Measurements from ENCODE around the gene ZNF215.

DNA sequence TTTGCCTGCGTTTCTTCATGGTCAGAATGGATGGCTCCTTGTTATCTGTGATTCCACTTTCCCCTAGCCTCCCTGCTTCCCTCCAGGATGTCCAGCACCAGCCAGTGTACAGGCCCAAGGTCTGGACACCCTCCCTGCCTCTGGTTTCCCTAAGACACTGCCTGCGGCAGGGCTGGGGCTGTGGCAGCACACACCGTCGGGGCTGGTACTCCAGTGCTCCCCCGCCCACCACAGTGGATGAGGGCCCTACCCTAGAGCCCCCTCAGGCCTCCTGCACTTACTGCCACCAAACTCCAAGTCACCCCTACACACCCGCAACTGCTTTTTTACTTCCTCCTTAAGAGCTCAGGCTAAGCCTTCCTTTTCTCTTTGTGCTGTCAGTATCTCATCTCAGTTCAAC, 65.0 kb downstream of the ZNF215 start:
- TF ChIP-seq SP1 (IDR thresholded peaks at IDR 0.05) (no peak), YY1 (IDR thresholded peaks at IDR 0.05) (no peak), RXRA (IDR thresholded peaks at IDR 0.05) (no peak), RAD21 (IDR thresholded peaks at IDR 0.05) (no peak), FOXA1 (IDR thresholded peaks at IDR 0.05) (no peak), EGR1 (IDR thresholded peaks at IDR 0.05; ENCODE audit: low read depth in 2 of 2) (no peak)
- TF ChIP-seq, protein P1, sequence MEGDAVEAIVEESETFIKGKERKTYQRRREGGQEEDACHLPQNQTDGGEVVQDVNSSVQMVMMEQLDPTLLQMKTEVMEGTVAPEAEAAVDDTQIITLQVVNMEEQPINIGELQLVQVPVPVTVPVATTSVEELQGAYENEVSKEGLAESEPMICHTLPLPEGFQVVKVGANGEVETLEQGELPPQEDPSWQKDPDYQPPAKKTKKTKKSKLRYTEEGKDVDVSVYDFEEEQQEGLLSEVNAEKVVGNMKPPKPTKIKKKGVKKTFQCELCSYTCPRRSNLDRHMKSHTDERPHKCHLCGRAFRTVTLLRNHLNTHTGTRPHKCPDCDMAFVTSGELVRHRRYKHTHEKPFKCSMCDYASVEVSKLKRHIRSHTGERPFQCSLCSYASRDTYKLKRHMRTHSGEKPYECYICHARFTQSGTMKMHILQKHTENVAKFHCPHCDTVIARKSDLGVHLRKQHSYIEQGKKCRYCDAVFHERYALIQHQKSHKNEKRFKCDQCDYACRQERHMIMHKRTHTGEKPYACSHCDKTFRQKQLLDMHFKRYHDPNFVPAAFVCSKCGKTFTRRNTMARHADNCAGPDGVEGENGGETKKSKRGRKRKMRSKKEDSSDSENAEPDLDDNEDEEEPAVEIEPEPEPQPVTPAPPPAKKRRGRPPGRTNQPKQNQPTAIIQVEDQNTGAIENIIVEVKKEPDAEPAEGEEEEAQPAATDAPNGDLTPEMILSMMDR (IDR thresholded peaks at IDR 0.05; ENCODE audit: low read depth, low read length, missing input control), result no peak
- TF ChIP-seq, protein P2, sequence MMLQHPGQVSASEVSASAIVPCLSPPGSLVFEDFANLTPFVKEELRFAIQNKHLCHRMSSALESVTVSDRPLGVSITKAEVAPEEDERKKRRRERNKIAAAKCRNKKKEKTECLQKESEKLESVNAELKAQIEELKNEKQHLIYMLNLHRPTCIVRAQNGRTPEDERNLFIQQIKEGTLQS (IDR thresholded peaks at IDR 0.05), result no peak
- TF ChIP-seq, protein P3, sequence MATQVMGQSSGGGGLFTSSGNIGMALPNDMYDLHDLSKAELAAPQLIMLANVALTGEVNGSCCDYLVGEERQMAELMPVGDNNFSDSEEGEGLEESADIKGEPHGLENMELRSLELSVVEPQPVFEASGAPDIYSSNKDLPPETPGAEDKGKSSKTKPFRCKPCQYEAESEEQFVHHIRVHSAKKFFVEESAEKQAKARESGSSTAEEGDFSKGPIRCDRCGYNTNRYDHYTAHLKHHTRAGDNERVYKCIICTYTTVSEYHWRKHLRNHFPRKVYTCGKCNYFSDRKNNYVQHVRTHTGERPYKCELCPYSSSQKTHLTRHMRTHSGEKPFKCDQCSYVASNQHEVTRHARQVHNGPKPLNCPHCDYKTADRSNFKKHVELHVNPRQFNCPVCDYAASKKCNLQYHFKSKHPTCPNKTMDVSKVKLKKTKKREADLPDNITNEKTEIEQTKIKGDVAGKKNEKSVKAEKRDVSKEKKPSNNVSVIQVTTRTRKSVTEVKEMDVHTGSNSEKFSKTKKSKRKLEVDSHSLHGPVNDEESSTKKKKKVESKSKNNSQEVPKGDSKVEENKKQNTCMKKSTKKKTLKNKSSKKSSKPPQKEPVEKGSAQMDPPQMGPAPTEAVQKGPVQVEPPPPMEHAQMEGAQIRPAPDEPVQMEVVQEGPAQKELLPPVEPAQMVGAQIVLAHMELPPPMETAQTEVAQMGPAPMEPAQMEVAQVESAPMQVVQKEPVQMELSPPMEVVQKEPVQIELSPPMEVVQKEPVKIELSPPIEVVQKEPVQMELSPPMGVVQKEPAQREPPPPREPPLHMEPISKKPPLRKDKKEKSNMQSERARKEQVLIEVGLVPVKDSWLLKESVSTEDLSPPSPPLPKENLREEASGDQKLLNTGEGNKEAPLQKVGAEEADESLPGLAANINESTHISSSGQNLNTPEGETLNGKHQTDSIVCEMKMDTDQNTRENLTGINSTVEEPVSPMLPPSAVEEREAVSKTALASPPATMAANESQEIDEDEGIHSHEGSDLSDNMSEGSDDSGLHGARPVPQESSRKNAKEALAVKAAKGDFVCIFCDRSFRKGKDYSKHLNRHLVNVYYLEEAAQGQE (IDR thresholded peaks at IDR 0.05), result no peak

All from liver (tissue), 3 donors.